Spleen (tissue), 7 donors: ENCODE results near the gene FOXC2.

ENCODE experiments used
- CTCF ChIP-seq, 11 experiments: fragments of 200-600 bp in 7 of 11; fragments of 450-650 bp in 4 of 11; sonication (generic) in 4 of 11; IDR thresholded peaks in 8 of 11; conservative IDR thresholded peaks in 3 of 11; 1 replicate in 7 of 11; 2 replicates in 4 of 11; pipeline versions ENCODE4 v1.4.0 to v1.8.0; 2016 to 2021; ENCODE audit warnings: antibody characterized with exemption in 11 of 11, inconsistent platforms in 4 of 11, mild to moderate bottlenecking in 1 of 11
- POLR2AphosphoS5 ChIP-seq, 3 donors: sonication (generic); formaldehyde crosslinking; IDR thresholded peaks; one replicate each; pipeline ENCODE4 v1.5.1; 2017; ENCODE audit warnings: antibody characterized with exemption in 3 of 3
- donor health status: DM: no; HTN: no; CAD: no; lungs with moderate emphysema.
- donor health status: DM: no; HTN: no; CAD: no.
- donor health status: DM: no; HTN: no; CAD: no.

DNA sequence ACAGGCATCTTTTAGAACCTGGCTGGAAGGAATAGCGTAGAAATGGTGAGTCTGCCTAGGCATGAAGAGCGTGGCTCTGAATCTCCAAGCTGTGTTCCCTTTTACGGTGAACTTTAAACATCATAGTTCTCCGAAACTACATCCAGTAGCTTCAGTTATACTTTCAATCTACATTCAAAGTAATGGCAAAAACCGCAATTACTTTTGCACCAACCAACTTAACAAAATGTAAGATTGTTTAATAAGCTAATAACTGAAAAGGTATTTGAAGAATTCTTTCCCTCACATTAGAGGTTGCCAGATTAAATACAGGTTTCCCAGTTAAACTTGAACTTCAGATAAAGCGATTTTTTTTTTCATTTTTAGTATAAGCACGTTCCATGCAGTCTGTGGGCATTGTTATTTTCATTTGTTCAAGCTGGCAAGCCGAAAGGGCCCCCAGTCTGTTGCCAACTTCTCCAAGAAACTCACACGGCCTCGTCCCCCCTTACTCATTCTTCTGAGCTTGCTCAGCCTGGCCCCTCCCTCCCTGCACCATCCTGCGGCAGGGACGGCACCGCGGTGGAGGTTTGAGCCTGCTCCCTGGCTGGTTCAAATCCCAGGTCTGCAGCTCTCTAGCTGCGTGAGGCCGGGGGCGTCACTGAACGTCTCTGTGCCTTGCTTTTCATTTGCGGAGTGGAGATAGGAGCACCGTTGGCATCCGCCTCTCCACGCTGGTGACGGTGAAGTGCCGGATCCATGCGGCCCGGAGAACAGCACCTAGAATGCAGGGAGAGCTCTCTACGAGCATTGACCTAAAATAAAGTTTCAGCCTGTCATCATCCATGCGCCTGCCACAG is 8.1 kb upstream of the FOXC2 start:
- TF ChIP-seq POLR2AphosphoS5 (IDR thresholded peaks at IDR 0.05) (no peak), CTCF (IDR thresholded peaks at IDR 0.05 in 8 of 11, conservative IDR thresholded peaks at IDR 0.05 in 3 of 11) (no peak)
